Ascending aorta (tissue), 2 donors: ENCODE measurements around the gene OSM. TPM values are rescaled to one million over a fixed set of nuclear protein-coding genes. Genes with fewer than 3 reads are reported as not detected.
A peak's percentile ranks its signal among the peaks of the same experiment; 100 is the strongest.

Source experiments
- DNase-seq, 2 donors: peaks; one replicate each; pipeline ENCODE4 v3.0.0-alpha.2; 2019; ENCODE audit warnings: low spot score in 2 of 2
- H3K27ac ChIP-seq, 2 donors: fragments of 200-600 bp; sonication (generic); one replicate each; pipeline ENCODE4 v1.5.1; 2016 to 2017; ENCODE audit warnings: mild to moderate bottlenecking in 1 of 2
- H3K27me3 ChIP-seq: fragments of 200-600 bp; sonication (generic); one replicate; pipeline ENCODE4 v1.5.1; 2017
- H3K36me3 ChIP-seq, 2 donors: fragments of 200-600 bp; sonication (generic); one replicate each; pipeline ENCODE4 v1.5.1; 2016
- H3K4me1 ChIP-seq, 2 donors: fragments of 200-600 bp; sonication (generic); one replicate each; pipeline ENCODE4 v1.5.1; 2016 to 2017; ENCODE audit warnings: mild to moderate bottlenecking in 1 of 2
- H3K4me3 ChIP-seq, 2 donors: fragments of 200-600 bp; sonication (generic); one replicate each; pipeline ENCODE4 v1.5.1; 2016 to 2017; ENCODE audit warnings: mild to moderate bottlenecking in 1 of 2
- H3K9me3 ChIP-seq, 2 donors: fragments of 200-600 bp; sonication (generic); one replicate each; pipeline ENCODE4 v1.5.1; 2016
- CTCF ChIP-seq, 3 experiments: fragments of 200-600 bp in 2 of 3; fragments of 450-650 bp in 1 of 3; sonication (generic) in 2 of 3; IDR thresholded peaks; one replicate each; pipeline ENCODE4 v1.5.1; 2016 to 2019; ENCODE audit warnings: antibody characterized with exemption in 3 of 3, mild to moderate bottlenecking in 1 of 3, moderate library complexity in 1 of 3
- intact Hi-C: fragments of 100-400 bp; cut with DNase I; formaldehyde crosslinking; loops from one replicate; pipeline ENCODE4 v1.15.1; 2023
- total RNA-seq: library from RNA; depleted of rRNA; stranded (reverse); fragments of >200 nt; gene quantifications from one replicate; pipeline ENCODE4 v1.1.0, GENCODE V29; 2016

OSM gene
- total RNA-seq, 1 donor from 2014 or later, result not detected

GRCh38 chr22:30301995-30302809, 35.6 kb upstream of the OSM start:
- peaks cover 40 to 64% of the 10 kb centered on the region in 2 donors for H3K4me1 ChIP-seq
- intact Hi-C loops, result loop anchor here (10.0 kb wide), 1 partner anchor 983 kb away; no protein-coding TSS in a partner anchor
- H3K27me3 ChIP-seq, result no peaks in the 10 kb centered on the region
- H3K27ac ChIP-seq, result peak overlapping the region; percentile 86
- no peak for TF ChIP-seq CTCF (IDR thresholded peaks at IDR 0.05)
- H3K9me3 ChIP-seq, result no peaks in the 10 kb centered on the region
- H3K4me3 ChIP-seq, result no peak overlapping the region
- DNase-seq, result peak in 1 of 2 donors; percentile 78
- H3K36me3 ChIP-seq, result peaks cover 56 to 59% of the 10 kb centered on the region in 2 donors

GRCh38 chr22:30299322-30299721, 32.7 kb upstream of the OSM start:
- no peak overlapping the region for H3K4me3 ChIP-seq
- H3K36me3 ChIP-seq, result peaks cover 85% of the 10 kb centered on the region in 2 donors
- H3K27ac ChIP-seq, result no peak overlapping the region
- H3K9me3 ChIP-seq, result no peaks in the 10 kb centered on the region
- peaks cover 27 to 36% of the 10 kb centered on the region in 2 donors for H3K4me1 ChIP-seq
- DNase-seq, result no peak
- no peak for TF ChIP-seq CTCF (IDR thresholded peaks at IDR 0.05)
- intact Hi-C loops, result no loop called here
- H3K27me3 ChIP-seq, result no peaks in the 10 kb centered on the region

GRCh38 chr22:30297991-30298701, 31.5 kb upstream of the OSM start:
- Histone ChIP-seq H3K4me3 (no peak overlapping the region), H3K36me3 (peaks cover 91 to 93% of the 10 kb centered on the region in 2 donors), H3K4me1 (peaks cover 15 to 24% of the 10 kb centered on the region in 2 donors), H3K27ac (peak overlapping the region; percentile 5 to 9), H3K27me3 (no peaks in the 10 kb centered on the region), H3K9me3 (no peaks in the 10 kb centered on the region)
- no peak for TF ChIP-seq CTCF (IDR thresholded peaks at IDR 0.05)
- no peak for DNase-seq
- intact Hi-C loops, result no loop called here

- Histone ChIP-seq H3K4me1 (peaks cover 14 to 17% of the 10 kb centered on the region in 2 donors), H3K9me3 (no peaks in the 10 kb centered on the region), H3K27me3 (no peaks in the 10 kb centered on the region), H3K36me3 (peaks cover 91 to 95% of the 10 kb centered on the region in 2 donors), H3K27ac (peak overlapping the region in 1 of 2 donors; percentile 9), H3K4me3 (no peak overlapping the region)
- TF ChIP-seq CTCF (IDR thresholded peaks at IDR 0.05), result no peak
- no peak for DNase-seq
- intact Hi-C loops, result no loop called here
These were observed 30.8 kb upstream of the OSM start for GRCh38 chr22:30297276-30297990.

GRCh38 chr22:30296833-30297232, 30.2 kb upstream of the OSM start:
- H3K9me3 ChIP-seq, result no peaks in the 10 kb centered on the region
- peaks cover 93 to 95% of the 10 kb centered on the region in 2 donors for H3K36me3 ChIP-seq
- no peaks in the 10 kb centered on the region for H3K27me3 ChIP-seq
- no peak for DNase-seq
- H3K4me1 ChIP-seq, result peaks cover 8 to 13% of the 10 kb centered on the region in 2 donors
- no peak overlapping the region for H3K4me3 ChIP-seq
- H3K27ac ChIP-seq, result no peak overlapping the region
- intact Hi-C loops, result no loop called here
- no peak for TF ChIP-seq CTCF (IDR thresholded peaks at IDR 0.05)
